HL-60/S4 treated with phorbol 12-myristate 13-acetate at 8.2 ng/mL for 4 days and 3 days (cell line): ENCODE measurements around the gene ZNF584.

Source experiments
- in situ Hi-C: fragments of 300-500 bp; cut with MboI; formaldehyde crosslinking; loops from 2 replicates; pipeline ENCODE4 v1.15.0; 2022; ENCODE audit warnings: low sequenced_read_pairs

The ZNF584 gene

DNA sequence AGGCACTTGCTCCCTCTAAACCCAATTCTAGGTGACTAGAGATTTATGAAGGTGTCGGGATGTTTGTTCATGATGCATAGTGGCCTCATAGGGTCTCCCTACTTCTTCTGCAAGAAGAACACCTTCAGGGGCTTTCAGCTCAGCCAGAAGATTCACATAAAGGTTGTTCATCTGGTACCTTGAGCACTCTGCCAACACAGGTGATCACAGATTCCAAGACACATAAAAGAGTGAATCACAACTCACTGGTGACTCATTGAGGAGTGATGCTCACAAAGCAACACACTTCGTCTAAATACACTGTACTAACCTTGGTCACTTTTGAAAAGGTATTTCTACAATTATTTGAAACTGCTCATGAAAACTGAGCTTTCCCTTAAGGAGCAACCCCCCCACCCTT is 51.6 kb downstream of the ZNF584 start:
- in situ Hi-C loops, result no loop called here

- in situ Hi-C loops, result no loop called here
Observed at GRCh38 chr19:58466089-58466759, 57.8 kb downstream of the ZNF584 start.

GRCh38 chr19:58466760-58467589 is 58.5 kb downstream of the ZNF584 start, which contains the start of gene ZNF324:
Gene ZNF324, plus strand, starts transcription at chr19:58467080. Its CDS starts 2,106 bp downstream, at chr19:58469186.
- in situ Hi-C loops, result no loop called here
